ENCODE measurements around the gene FBRSL1. TPM values are rescaled to one million over a fixed set of nuclear protein-coding genes. Genes with fewer than 3 reads are reported as not detected.

Gene FBRSL1
- total and polyA plus RNA-seq, 2 of the 8 experiments (the other 6 are each of a cell fraction or from before 2014, with no cell fraction given), result 18.4 to 109 TPM

DNA sequence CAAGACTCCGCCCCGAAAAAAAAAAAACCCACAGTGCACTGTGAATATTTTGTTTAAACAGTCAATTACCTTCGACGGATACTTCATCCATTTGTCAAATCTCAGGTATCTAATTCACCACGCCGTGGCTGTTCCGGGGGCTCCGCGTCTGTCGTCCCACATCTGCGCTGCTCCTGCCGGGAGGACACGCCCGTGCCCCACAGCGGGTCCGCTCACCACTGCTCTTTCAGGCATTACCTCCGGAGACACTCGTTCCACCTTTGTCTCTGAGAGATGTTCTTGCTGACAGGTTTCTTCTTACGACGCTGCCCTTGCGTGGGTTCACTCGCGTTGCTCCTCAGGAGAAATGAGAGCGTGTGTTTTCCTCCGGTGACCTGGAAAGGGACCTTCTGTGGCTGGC lies 46.9 kb upstream of the FBRSL1 start (continued):
- TF ChIP-seq CHD7 (IDR thresholded peaks at IDR 0.05; ENCODE audit: insufficient replicate concordance, low read length) (no peak), BRCA1 (IDR thresholded peaks at IDR 0.05; ENCODE audit: low read depth, low read length) (no peak), TAF1 (IDR thresholded peaks at IDR 0.05; ENCODE audit: low read depth, low read length) (no peak), SRF (IDR thresholded peaks at IDR 0.05; ENCODE audit: low read depth, low read length) (no peak), SUZ12 (IDR thresholded peaks at IDR 0.05; ENCODE audit: low read length) (no peak), ATF2 (IDR thresholded peaks at IDR 0.05; ENCODE audit: low read length) (no peak), NANOG (IDR thresholded peaks at IDR 0.05; ENCODE audit: insufficient read depth, low read depth, low read length, poor library complexity, severe bottlenecking) (no peak), KDM1A (IDR thresholded peaks at IDR 0.05; ENCODE audit: borderline replicate concordance, low read length) (no peak), SP2 (IDR thresholded peaks at IDR 0.05; ENCODE audit: low read length) (no peak)
- TF ChIP-seq, protein P1, sequence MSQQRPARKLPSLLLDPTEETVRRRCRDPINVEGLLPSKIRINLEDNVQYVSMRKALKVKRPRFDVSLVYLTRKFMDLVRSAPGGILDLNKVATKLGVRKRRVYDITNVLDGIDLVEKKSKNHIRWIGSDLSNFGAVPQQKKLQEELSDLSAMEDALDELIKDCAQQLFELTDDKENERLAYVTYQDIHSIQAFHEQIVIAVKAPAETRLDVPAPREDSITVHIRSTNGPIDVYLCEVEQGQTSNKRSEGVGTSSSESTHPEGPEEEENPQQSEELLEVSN (IDR thresholded peaks at IDR 0.05), result no peak
